IMR-90 (cell line): Measurements from ENCODE around the gene FMNL1. TPM values are rescaled to one million over a fixed set of nuclear protein-coding genes. Genes with fewer than 3 reads are reported as not detected.

Experiments used
- ATAC-seq: fragments of 200-7000 bp; cut with Tn5 transposase; 2 replicates; pipeline ENCODE4 v1.9.1; 2020; ENCODE audit warnings: low read depth, mild to moderate bottlenecking, moderate library complexity
- BruUV-seq: library from RNA; stranded (reverse); fragments of 400-500 nt; replicated peaks from 2 replicates; lab custom pipeline; 2021; lab: Mats Ljungman, UMichigan
- CTCF ChIA-PET: fragments of 300-600 bp; formaldehyde crosslinking; extraction: SDS; loops from one replicate; lab custom pipeline; 2021; ENCODE audit warnings: antibody characterized with exemption; lab: Yijun Ruan, JAX
- POLR2A ChIA-PET: fragments of 300-600 bp; sonication (Branson Sonifier 250); formaldehyde crosslinking; loops from one replicate; lab custom pipeline; 2022; ENCODE audit warnings: antibody characterized with exemption; ENCODE audit not compliant: unreplicated experiment; lab: Charles Lee
- DNase-seq: peaks from one replicate; pipeline ENCODE4 v3.0.0; 2013
- H2AFZ ChIP-seq: replicated peaks from 2 replicates; pipeline ENCODE3; 2013; ENCODE audit warnings: low read length, mild to moderate bottlenecking; ENCODE audit not compliant: poor library complexity
- H2AK5ac ChIP-seq: 2 replicates; pipeline ENCODE4 v1.6.1; 2013; ENCODE audit warnings: low read depth, low read length, inconsistent platforms
- H2AK9ac ChIP-seq: replicated peaks from 2 replicates; pipeline ENCODE3; 2013; ENCODE audit warnings: mild to moderate bottlenecking, low read depth, low read length, moderate library complexity; ENCODE audit not compliant: poor library complexity
- H2BK120ac ChIP-seq: 2 replicates; pipeline ENCODE4 v1.6.1; 2013; ENCODE audit warnings: low read depth, low read length, inconsistent platforms
- H2BK15ac ChIP-seq: 3 replicates; pipeline ENCODE4 v1.6.1; 2013; ENCODE audit warnings: low read depth, low read length, inconsistent platforms
- H2BK20ac ChIP-seq: 2 replicates; pipeline ENCODE4 v1.6.1; 2013; ENCODE audit warnings: low read depth, mild to moderate bottlenecking, inconsistent platforms, low read length, moderate library complexity
- H2BK5ac ChIP-seq: 2 replicates; pipeline ENCODE4 v1.6.1; 2013; ENCODE audit warnings: mild to moderate bottlenecking, low read depth, low read length, inconsistent platforms; ENCODE audit not compliant: poor library complexity, severe bottlenecking
- H3K14ac ChIP-seq: replicated peaks from 2 replicates; pipeline ENCODE4 v1.6.1; 2013; ENCODE audit warnings: low read depth, low read length, inconsistent platforms
- H3K18ac ChIP-seq: 2 replicates; pipeline ENCODE4 v1.6.1; 2013; ENCODE audit warnings: low read depth, low read length, control low read depth
- H3K23ac ChIP-seq: 2 replicates; pipeline ENCODE4 v1.6.1; 2013; ENCODE audit warnings: low read depth, low read length, inconsistent platforms
- H3K27ac ChIP-seq: 2 replicates; pipeline ENCODE4 v1.5.1; 2013; ENCODE audit warnings: mild to moderate bottlenecking, control low read depth, low read length; ENCODE audit not compliant: insufficient read depth
- H3K27me3 ChIP-seq: 2 replicates; pipeline ENCODE4 v1.6.1; 2013; ENCODE audit warnings: low read length; ENCODE audit not compliant: control insufficient read depth, insufficient read depth
- H3K36me3 ChIP-seq: 2 replicates; pipeline ENCODE4 v1.6.1; 2013; ENCODE audit warnings: low read length, mixed read lengths; ENCODE audit not compliant: control insufficient read depth, insufficient read depth
- H3K4ac ChIP-seq: 2 replicates; pipeline ENCODE4 v1.6.1; 2013; ENCODE audit warnings: low read depth, low read length, inconsistent platforms
- H3K4me1 ChIP-seq: 2 replicates; pipeline ENCODE4 v1.6.1; 2013; ENCODE audit warnings: low read length, mixed read lengths; ENCODE audit not compliant: control insufficient read depth, insufficient read depth
- H3K4me2 ChIP-seq: 2 replicates; pipeline ENCODE4 v1.6.1; 2013; ENCODE audit warnings: low read depth, mild to moderate bottlenecking, control low read depth, low read length, moderate library complexity
- H3K4me3 ChIP-seq: 2 replicates; pipeline ENCODE4 v1.5.1; 2013; ENCODE audit warnings: low read depth, mild to moderate bottlenecking, control low read depth, low read length, moderate library complexity; ENCODE audit not compliant: insufficient read depth
- H3K56ac ChIP-seq: 2 replicates; pipeline ENCODE4 v1.6.1; 2013; ENCODE audit warnings: low read length, inconsistent platforms; ENCODE audit not compliant: insufficient read depth; ENCODE audit errors: extremely low read depth
- H3K79me1 ChIP-seq, 2 experiments: 2 replicates each; pipeline ENCODE4 v1.6.1; 2013; ENCODE audit warnings: low read length in 2 of 2, inconsistent platforms in 1 of 2, low read depth in 1 of 2
- H3K9ac ChIP-seq: 2 replicates; pipeline ENCODE4 v1.6.1; 2013; ENCODE audit warnings: low read depth, low read length, control low read depth
- H3K9me1 ChIP-seq: 2 replicates; pipeline ENCODE4 v1.6.1; 2013; ENCODE audit warnings: low read length, inconsistent platforms; ENCODE audit not compliant: insufficient read depth
- H3K9me3 ChIP-seq: 2 replicates; pipeline ENCODE4 v1.6.1; 2013; ENCODE audit warnings: low read length; ENCODE audit not compliant: control insufficient read depth, insufficient read depth
- H4K20me1 ChIP-seq: 2 replicates; pipeline ENCODE4 v1.6.1; 2013; ENCODE audit warnings: low read length, inconsistent platforms; ENCODE audit not compliant: insufficient read depth
- H4K5ac ChIP-seq: 2 replicates; pipeline ENCODE4 v1.6.1; 2013; ENCODE audit warnings: mild to moderate bottlenecking, low read depth, low read length, control low read depth
- H4K8ac ChIP-seq, 2 experiments: 2 replicates each; pipeline ENCODE4 v1.6.1; 2013; ENCODE audit warnings: low read depth in 2 of 2, low read length in 2 of 2, control low read depth in 1 of 2, inconsistent platforms in 1 of 2
- H4K91ac ChIP-seq: 2 replicates; pipeline ENCODE4 v1.6.1; 2013; ENCODE audit warnings: low read depth, low read length, inconsistent platforms; ENCODE audit not compliant: insufficient read depth
- BHLHE40 ChIP-seq: fragments of 150-350 bp; IDR thresholded peaks from 2 replicates; pipeline ENCODE4 v1.6.1; 2016; ENCODE audit warnings: mild to moderate bottlenecking, low read depth, low read length
- CEBPB ChIP-seq: IDR thresholded peaks from 2 replicates; pipeline ENCODE4 v1.6.1; 2012; ENCODE audit warnings: low read depth, low read length, improper control_type of control experiment
- CHD1 ChIP-seq: IDR thresholded peaks from 2 replicates; pipeline ENCODE4 v1.6.1; 2012; ENCODE audit warnings: low read depth, low read length, improper control_type of control experiment
- FOS ChIP-seq: fragments of 150-350 bp; IDR thresholded peaks from 2 replicates; pipeline ENCODE4 v1.6.1; 2016; ENCODE audit warnings: low read depth, low read length
- MAFK ChIP-seq: IDR thresholded peaks from 2 replicates; pipeline ENCODE4 v1.6.1; 2012; ENCODE audit warnings: low read depth, low read length, improper control_type of control experiment
- MAZ ChIP-seq: IDR thresholded peaks from 2 replicates; pipeline ENCODE4 v1.6.1; 2012; ENCODE audit warnings: low read depth, mild to moderate bottlenecking, low read length, improper control_type of control experiment, moderate library complexity, borderline replicate concordance
- MXI1 ChIP-seq: IDR thresholded peaks from 2 replicates; pipeline ENCODE4 v1.6.1; 2012; ENCODE audit warnings: low read depth, mild to moderate bottlenecking, low read length, moderate library complexity, borderline replicate concordance
- NFE2L2 ChIP-seq: fragments of 150-350 bp; IDR thresholded peaks from 2 replicates; pipeline ENCODE4 v1.6.1; 2016; ENCODE audit warnings: low read depth, mild to moderate bottlenecking, low read length
- POLR2A ChIP-seq: IDR thresholded peaks from 2 replicates; pipeline ENCODE4 v1.6.1; 2012; ENCODE audit warnings: mild to moderate bottlenecking, low read depth, low read length
- RAD21 ChIP-seq: IDR thresholded peaks from 2 replicates; pipeline ENCODE4 v1.6.1; 2012; ENCODE audit warnings: low read length, improper control_type of control experiment
- RCOR1 ChIP-seq: IDR thresholded peaks from 2 replicates; pipeline ENCODE4 v1.6.1; 2012; ENCODE audit warnings: mild to moderate bottlenecking, low read length, improper control_type of control experiment; ENCODE audit not compliant: insufficient replicate concordance
- RFX5 ChIP-seq: IDR thresholded peaks from 2 replicates; pipeline ENCODE4 v1.8.0; 2012; ENCODE audit warnings: low read depth, mild to moderate bottlenecking, low read length, moderate library complexity
- SMC3 ChIP-seq: fragments of 150-350 bp; IDR thresholded peaks from 2 replicates; pipeline ENCODE4 v1.6.1; 2016; ENCODE audit warnings: low read depth, mild to moderate bottlenecking, antibody characterized with exemption, low read length, moderate library complexity
- WGBS, 2 experiments: methylation state at CpG; one replicate each; pipeline versions ENCODE4 v1.1.5 to v1.1.7; 2013; ENCODE audit warnings: missing lambda C conversion rate in 2 of 2; ENCODE audit not compliant: insufficient read length in 1 of 2; ENCODE audit errors: extremely low coverage in 2 of 2; 5-methylcytosine and 5-hydroxymethylcytosine counted together
- dilution Hi-C: fragments of 300-500 bp; cut with HindIII; formaldehyde crosslinking; loops from one replicate; pipeline ENCODE4 v1.14.3; 2018; ENCODE audit warnings: low sequenced_read_pairs; ENCODE audit not compliant: unreplicated experiment
- in situ Hi-C: fragments of 300-500 bp; cut with MboI; formaldehyde crosslinking; loops from 3 replicates; pipeline ENCODE4 v1.14.3; 2019; ENCODE audit warnings: low sequenced_read_pairs, inconsistent platforms, mixed read lengths
- intact Hi-C: fragments of 100-400 bp; cut with micrococcal nuclease; formaldehyde crosslinking; loops from 2 replicates; pipeline ENCODE4 v1.10.0; 2022
- polyA plus RNA-seq, 3 experiments: library from polyadenylated mRNA; depleted of rRNA; stranded (reverse); fragments of >200 nt; gene quantifications; 2 replicates each; pipeline ENCODE4 v1.2.3, GENCODE V29; 2012; ENCODE audit warnings: low replicate concordance in 1 of 3
- total RNA-seq: library from RNA; depleted of rRNA; stranded (reverse); fragments of >200 nt; gene quantifications from 2 replicates; pipeline ENCODE4 v1.2.3, GENCODE V29; 2012
- TF ChIP-seq, protein P1 (sequence below): conservative IDR thresholded peaks from 2 replicates; pipeline ENCODE4 v1.5.1; 2012; ENCODE audit warnings: mild to moderate bottlenecking, low read depth, low read length, improper control_type of control experiment
- TF ChIP-seq, protein P2 (sequence below): fragments of 150-350 bp; IDR thresholded peaks from 2 replicates; pipeline ENCODE4 v1.6.1; 2016; ENCODE audit warnings: low read depth, mild to moderate bottlenecking, low read length, moderate library complexity, borderline replicate concordance
- TF ChIP-seq, protein P3 (sequence below): fragments of 150-350 bp; IDR thresholded peaks from 2 replicates; pipeline ENCODE4 v1.6.1; 2017; ENCODE audit warnings: mild to moderate bottlenecking, antibody characterized with exemption, low read length, low read depth

The FMNL1 gene
- total and polyA plus RNA-seq, 2 of the 4 experiments (the other 2 are of a cell fraction), result 0.36 to 2.3 TPM

DNA sequence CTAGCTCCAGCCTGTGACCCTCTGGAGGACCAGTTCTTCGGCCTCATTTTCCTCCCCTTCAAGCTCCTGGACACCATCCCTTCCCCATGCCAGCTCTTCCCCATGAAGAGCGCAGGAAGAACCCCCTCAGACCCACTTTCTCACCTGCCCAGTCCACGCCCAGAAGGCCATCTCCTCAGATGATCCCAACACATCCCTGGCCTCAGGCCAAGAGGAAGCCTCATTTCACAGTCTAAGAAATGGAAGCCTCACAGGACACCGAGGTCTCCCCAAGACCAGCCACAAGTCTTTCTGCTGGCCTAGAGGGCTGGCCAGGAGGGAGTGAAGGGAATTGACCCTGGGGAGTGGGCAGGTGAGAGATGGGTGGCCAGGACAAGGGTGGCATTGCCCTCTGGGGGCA lies 32.2 kb downstream of the FMNL1 start:
- in situ Hi-C loops, result no loop called here
- peak overlapping the region; percentile 42 for H2AK9ac ChIP-seq

More for the DNA sequence above, 32.2 kb downstream of the FMNL1 start:
- BruUV-seq, result no TSS peak
- Histone ChIP-seq H2AFZ (no peak overlapping the region), H3K79me1 (no peaks in the 10 kb centered on the region), H3K23ac (no peak overlapping the region), H2BK120ac (no peak overlapping the region), H3K18ac (no peak overlapping the region), H3K4ac (no peak overlapping the region), H3K9me1 (no peaks in the 10 kb centered on the region), H2BK15ac (no peak overlapping the region), H4K5ac (no peak overlapping the region), H3K9me3 (no peaks in the 10 kb centered on the region), H3K27me3 (no peaks in the 10 kb centered on the region), H3K4me3 (no peak overlapping the region), H3K36me3 (no peaks in the 10 kb centered on the region), H3K4me2 (no peak overlapping the region), H3K9ac (no peak overlapping the region), H2BK20ac (no peak overlapping the region), H3K14ac (no peak overlapping the region), H2AK5ac (no peak overlapping the region), H3K4me1 (no peaks in the 10 kb centered on the region), H4K20me1 (peaks cover 5% of the 10 kb centered on the region), H4K91ac (no peak overlapping the region), H3K27ac (no peak overlapping the region), H2BK5ac (no peak overlapping the region), H3K56ac (no peak overlapping the region), H4K8ac (no peak overlapping the region)
- dilution Hi-C loops (no loop called here), intact Hi-C loops (no loop called here)
- CTCF ChIA-PET, result interaction anchor here (0.8 kb wide), 1 partner anchor 24 kb away, joined by 3 read pairs; no protein-coding TSS in a partner anchor
- DNase-seq, result no peak
- ATAC-seq, result no peak
- TF ChIP-seq SMC3, result no peak
- TF ChIP-seq MXI1, result no peak
- TF ChIP-seq, protein P1, sequence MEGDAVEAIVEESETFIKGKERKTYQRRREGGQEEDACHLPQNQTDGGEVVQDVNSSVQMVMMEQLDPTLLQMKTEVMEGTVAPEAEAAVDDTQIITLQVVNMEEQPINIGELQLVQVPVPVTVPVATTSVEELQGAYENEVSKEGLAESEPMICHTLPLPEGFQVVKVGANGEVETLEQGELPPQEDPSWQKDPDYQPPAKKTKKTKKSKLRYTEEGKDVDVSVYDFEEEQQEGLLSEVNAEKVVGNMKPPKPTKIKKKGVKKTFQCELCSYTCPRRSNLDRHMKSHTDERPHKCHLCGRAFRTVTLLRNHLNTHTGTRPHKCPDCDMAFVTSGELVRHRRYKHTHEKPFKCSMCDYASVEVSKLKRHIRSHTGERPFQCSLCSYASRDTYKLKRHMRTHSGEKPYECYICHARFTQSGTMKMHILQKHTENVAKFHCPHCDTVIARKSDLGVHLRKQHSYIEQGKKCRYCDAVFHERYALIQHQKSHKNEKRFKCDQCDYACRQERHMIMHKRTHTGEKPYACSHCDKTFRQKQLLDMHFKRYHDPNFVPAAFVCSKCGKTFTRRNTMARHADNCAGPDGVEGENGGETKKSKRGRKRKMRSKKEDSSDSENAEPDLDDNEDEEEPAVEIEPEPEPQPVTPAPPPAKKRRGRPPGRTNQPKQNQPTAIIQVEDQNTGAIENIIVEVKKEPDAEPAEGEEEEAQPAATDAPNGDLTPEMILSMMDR, result no peak
- no peak for TF ChIP-seq RAD21
- TF ChIP-seq FOS, result no peak
- TF ChIP-seq, protein P2, sequence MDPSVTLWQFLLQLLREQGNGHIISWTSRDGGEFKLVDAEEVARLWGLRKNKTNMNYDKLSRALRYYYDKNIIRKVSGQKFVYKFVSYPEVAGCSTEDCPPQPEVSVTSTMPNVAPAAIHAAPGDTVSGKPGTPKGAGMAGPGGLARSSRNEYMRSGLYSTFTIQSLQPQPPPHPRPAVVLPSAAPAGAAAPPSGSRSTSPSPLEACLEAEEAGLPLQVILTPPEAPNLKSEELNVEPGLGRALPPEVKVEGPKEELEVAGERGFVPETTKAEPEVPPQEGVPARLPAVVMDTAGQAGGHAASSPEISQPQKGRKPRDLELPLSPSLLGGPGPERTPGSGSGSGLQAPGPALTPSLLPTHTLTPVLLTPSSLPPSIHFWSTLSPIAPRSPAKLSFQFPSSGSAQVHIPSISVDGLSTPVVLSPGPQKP, result no peak
- no peak for TF ChIP-seq BHLHE40
- no peak for TF ChIP-seq CEBPB
- TF ChIP-seq, protein P3, sequence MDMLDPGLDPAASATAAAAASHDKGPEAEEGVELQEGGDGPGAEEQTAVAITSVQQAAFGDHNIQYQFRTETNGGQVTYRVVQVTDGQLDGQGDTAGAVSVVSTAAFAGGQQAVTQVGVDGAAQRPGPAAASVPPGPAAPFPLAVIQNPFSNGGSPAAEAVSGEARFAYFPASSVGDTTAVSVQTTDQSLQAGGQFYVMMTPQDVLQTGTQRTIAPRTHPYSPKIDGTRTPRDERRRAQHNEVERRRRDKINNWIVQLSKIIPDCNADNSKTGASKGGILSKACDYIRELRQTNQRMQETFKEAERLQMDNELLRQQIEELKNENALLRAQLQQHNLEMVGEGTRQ, result no peak
- no peak for TF ChIP-seq MAFK
- no peak for TF ChIP-seq NFE2L2
- no peak for TF ChIP-seq RCOR1
- no peak for TF ChIP-seq POLR2A
- no peak for TF ChIP-seq RFX5
- TF ChIP-seq MAZ, result no peak
- no peak for TF ChIP-seq CHD1
- POLR2A ChIA-PET, result no interaction called here
- no CpG with 5 or more reads among the region's 4 CpGs for WGBS, 2 experiments
